K562 (cell line): ENCODE measurements around the gene TRIM33. TPM values are rescaled to one million over a fixed set of nuclear protein-coding genes. Genes with fewer than 3 reads are reported as not detected.

Experiments used
- ARHGAP35 ChIP-seq: fragments of 450-650 bp; IDR thresholded peaks from 2 replicates; pipeline ENCODE4 v1.6.1; 2018; ENCODE audit not compliant: partially characterized antibody
- ATF7 ChIP-seq: fragments of 450-650 bp; IDR thresholded peaks from 2 replicates; pipeline ENCODE4 v1.7.1; 2014; ENCODE audit warnings: mild to moderate bottlenecking, moderate library complexity
- E2F3 ChIP-seq: fragments of 250-450 bp; sonication (Bioruptor Pico); IDR thresholded peaks from 2 replicates; pipeline ENCODE4 v1.4.0; 2020; ENCODE audit warnings: mild to moderate bottlenecking
- FOXK2 ChIP-seq, 2 experiments: fragments of 450-650 bp; IDR thresholded peaks in 1 of 2; conservative IDR thresholded peaks in 1 of 2; 2 replicates each; pipeline ENCODE4 v1.6.1; 2016; ENCODE audit warnings: low read depth in 2 of 2, mild to moderate bottlenecking in 1 of 2
- GATAD2A ChIP-seq: fragments of 450-650 bp; IDR thresholded peaks from 2 replicates; pipeline ENCODE4 v1.6.1; 2017
- HDAC2 ChIP-seq: fragments of 450-650 bp; IDR thresholded peaks from 2 replicates; pipeline ENCODE4 v1.6.1; 2016; ENCODE audit warnings: mild to moderate bottlenecking
- HDAC3 ChIP-seq: fragments of 450-650 bp; IDR thresholded peaks from 2 replicates; pipeline ENCODE4 v1.6.1; 2018; ENCODE audit warnings: borderline replicate concordance, mild to moderate bottlenecking, moderate library complexity; ENCODE audit not compliant: partially characterized antibody
- HDGF ChIP-seq: fragments of 450-650 bp; IDR thresholded peaks from 2 replicates; pipeline ENCODE4 v1.6.1; 2016
- HMG20A ChIP-seq: fragments of 450-650 bp; formaldehyde crosslinking; conservative IDR thresholded peaks from 2 replicates; pipeline ENCODE4 v1.4.0; 2020; ENCODE audit warnings: mild to moderate bottlenecking, mixed read lengths
- JUN ChIP-seq, 2 experiments: sonication (generic) in 1 of 2; formaldehyde crosslinking in 1 of 2; IDR thresholded peaks; 2 replicates each; pipeline versions ENCODE4 v1.6.1 to v1.8.0; 2012 to 2022; ENCODE audit warnings: borderline replicate concordance in 2 of 2, mild to moderate bottlenecking in 2 of 2, improper control_type of control experiment in 1 of 2, low read depth in 1 of 2, low read length in 1 of 2, missing genetic modification reagents in 1 of 2
- KDM5B ChIP-seq: fragments of 200-600 bp; sonication (generic); IDR thresholded peaks from 2 replicates; pipeline ENCODE4 v1.6.1; 2012; ENCODE audit warnings: low read depth, mild to moderate bottlenecking, moderate library complexity, low read length, control low read depth, inconsistent platforms; ENCODE audit not compliant: insufficient replicate concordance
- KLF10 ChIP-seq: fragments of 250-450 bp; sonication (Bioruptor Pico); IDR thresholded peaks from 2 replicates; pipeline ENCODE4 v1.6.1; 2021; ENCODE audit warnings: matching md5 sums
- LCOR ChIP-seq: sonication (generic); formaldehyde crosslinking; IDR thresholded peaks from 2 replicates; pipeline ENCODE4 v1.8.0; 2022; ENCODE audit warnings: mild to moderate bottlenecking, missing genetic modification reagents
- NR2F6 ChIP-seq: fragments of 450-650 bp; formaldehyde crosslinking; IDR thresholded peaks from 2 replicates; pipeline ENCODE4 v1.4.0; 2020; ENCODE audit warnings: mild to moderate bottlenecking
- POLR2B ChIP-seq: fragments of 450-650 bp; IDR thresholded peaks from 2 replicates; pipeline ENCODE4 v1.6.1; 2018; ENCODE audit warnings: low read depth; ENCODE audit not compliant: partially characterized antibody
- RBM17 ChIP-seq: fragments of 200-400 bp; formaldehyde crosslinking; IDR thresholded peaks from 2 replicates; pipeline ENCODE4 v1.6.1; 2017; ENCODE audit warnings: low read depth, mild to moderate bottlenecking, low read length, borderline replicate concordance
- RBM25 ChIP-seq: fragments of 200-400 bp; formaldehyde crosslinking; IDR thresholded peaks from 2 replicates; pipeline ENCODE4 v1.6.1; 2018; ENCODE audit warnings: low read length, low read depth, moderate library complexity; ENCODE audit not compliant: severe bottlenecking
- RHOXF2B ChIP-seq: fragments of 250-450 bp; sonication (Bioruptor Pico); conservative IDR thresholded peaks from 2 replicates; pipeline ENCODE4 v1.5.1; 2021
- SLC30A9 ChIP-seq: fragments of 250-450 bp; sonication (Bioruptor Pico); IDR thresholded peaks from 2 replicates; pipeline ENCODE4 v1.8.0; 2022; ENCODE audit warnings: mild to moderate bottlenecking, moderate library complexity
- SMARCA5 ChIP-seq: fragments of 450-650 bp; IDR thresholded peaks from 2 replicates; pipeline ENCODE4 v1.6.1; 2016
- YBX1 ChIP-seq: fragments of 450-650 bp; IDR thresholded peaks from 2 replicates; pipeline ENCODE4 v1.7.1; 2016; ENCODE audit warnings: mild to moderate bottlenecking
- ZKSCAN1 ChIP-seq: fragments of 150-350 bp; IDR thresholded peaks from 2 replicates; pipeline ENCODE4 v1.6.1; 2016; ENCODE audit warnings: low read depth, low read length
- ZNF146 ChIP-seq: IDR thresholded peaks from one replicate; pipeline ENCODE4 v1.6.1; 2018; ENCODE audit warnings: missing compliant biosample characterization; ENCODE audit not compliant: unreplicated experiment
- ZNF224 ChIP-seq: sonication (generic); formaldehyde crosslinking; IDR thresholded peaks from 2 replicates; pipeline ENCODE4 v1.8.0; 2022; ENCODE audit warnings: mild to moderate bottlenecking, missing genetic modification reagents
- ZNF253 ChIP-seq: fragments of 250-450 bp; sonication (Bioruptor Pico); conservative IDR thresholded peaks from 2 replicates; pipeline ENCODE4 v1.6.1; 2021; ENCODE audit warnings: mild to moderate bottlenecking
- ZNF354B ChIP-seq: fragments of 250-450 bp; sonication (Bioruptor Pico); IDR thresholded peaks from 2 replicates; pipeline ENCODE4 v1.4.0; 2020
- ZNF717 ChIP-seq: fragments of 250-450 bp; sonication (Bioruptor Pico); IDR thresholded peaks from 2 replicates; pipeline ENCODE4 v1.5.0; 2021
- ZSCAN32 ChIP-seq: fragments of 450-650 bp; formaldehyde crosslinking; IDR thresholded peaks from 2 replicates; pipeline ENCODE4 v1.4.0; 2020; ENCODE audit warnings: mild to moderate bottlenecking, moderate library complexity
- polyA plus RNA-seq, 8 experiments: library from polyadenylated mRNA; depleted of rRNA in 4 of 8; stranded (reverse) in 5 of 8; unstranded in 3 of 8; fragments of >200 nt; fragmentation: Nextera tagmentation in 2 of 8; fragmentation: Illumina TruSeq in 1 of 8; extraction: Ambion mirVana in 2 of 8; extraction: Trizol in 1 of 8; gene quantifications; 2 replicates each; pipeline versions ENCODE4 v1.2.1 to v1.2.3, GENCODE V29; 2011 to 2014; ENCODE audit warnings: inconsistent platforms in 1 of 8, missing spikeins in 1 of 8
- total RNA-seq, 7 experiments: library from RNA; depleted of rRNA in 6 of 7; stranded (reverse); fragments of >200 nt in 6 of 7; fragmentation: Illumina TruSeq in 2 of 7; extraction: Trizol in 2 of 7; gene quantifications; 2 replicates each; pipeline versions ENCODE4 v1.2.1 to v1.2.3, GENCODE V29; 2011 to 2021; ENCODE audit warnings: low replicate concordance in 1 of 7
- TF ChIP-seq, protein P1 (sequence below), 2 experiments: fragments of 450-650 bp; IDR thresholded peaks; 2 replicates each; pipeline ENCODE4 v1.6.1; 2016
- TF ChIP-seq, protein P2 (sequence below): fragments of 250-450 bp; sonication (Bioruptor Pico); IDR thresholded peaks from 2 replicates; pipeline ENCODE4 v1.5.0; 2020; ENCODE audit warnings: mild to moderate bottlenecking, borderline replicate concordance

TRIM33 gene
- total and polyA plus RNA-seq, 9 of the 15 experiments (the other 6 are each of a cell fraction or from before 2014, with no cell fraction given), result 9.3 to 58.4 (median 40.2) TPM

- TF ChIP-seq, protein P1, sequence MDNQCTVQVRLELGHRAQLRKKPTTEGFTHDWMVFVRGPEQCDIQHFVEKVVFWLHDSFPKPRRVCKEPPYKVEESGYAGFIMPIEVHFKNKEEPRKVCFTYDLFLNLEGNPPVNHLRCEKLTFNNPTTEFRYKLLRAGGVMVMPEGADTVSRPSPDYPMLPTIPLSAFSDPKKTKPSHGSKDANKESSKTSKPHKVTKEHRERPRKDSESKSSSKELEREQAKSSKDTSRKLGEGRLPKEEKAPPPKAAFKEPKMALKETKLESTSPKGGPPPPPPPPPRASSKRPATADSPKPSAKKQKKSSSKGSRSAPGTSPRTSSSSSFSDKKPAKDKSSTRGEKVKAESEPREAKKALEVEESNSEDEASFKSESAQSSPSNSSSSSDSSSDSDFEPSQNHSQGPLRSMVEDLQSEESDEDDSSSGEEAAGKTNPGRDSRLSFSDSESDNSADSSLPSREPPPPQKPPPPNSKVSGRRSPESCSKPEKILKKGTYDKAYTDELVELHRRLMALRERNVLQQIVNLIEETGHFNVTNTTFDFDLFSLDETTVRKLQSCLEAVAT (IDR thresholded peaks at IDR 0.05), result 0 out of 4 replicates have a peak, but pooled peaks of 1 of the 2 experiments have one; percentile 41
- TF ChIP-seq ZNF224 (CRISPR knock-in tag) (no peak), ZNF717 (CRISPR knock-in tag) (no peak), FOXK2 (conservative IDR thresholded peaks at IDR 0.05 in 1 of 2, IDR thresholded peaks at IDR 0.05 in 1 of 2; ENCODE audit: low read depth in 2 of 2) (no peak; a peak in 1 of 4 replicates), ZNF146 (no peak), LCOR (CRISPR knock-in tag) (no peak), SMARCA5 (peak; percentile 35; the same call in 1 of the 2 replicates), SLC30A9 (CRISPR knock-in tag) (no peak), POLR2B (no peak), JUN (IDR thresholded peaks at IDR 0.05; ENCODE audit: borderline replicate concordance, low read depth, low read length) (no peak), JUN (CRISPR knock-in tag; IDR thresholded peaks at IDR 0.05; ENCODE audit: borderline replicate concordance) (no peak), HMG20A (CRISPR knock-in tag) (no peak), HDAC2 (0 out of 2 replicates have a peak, but pooled peaks have one; percentile 79), YBX1 (0 out of 2 replicates have a peak, but pooled peaks have one; percentile 51), HDAC3 (no peak), KLF10 (CRISPR knock-in tag) (no peak), ZSCAN32 (no peak), ZNF253 (CRISPR knock-in tag) (no peak), ZNF354B (CRISPR knock-in tag) (no peak), ARHGAP35 (peak; percentile 76), E2F3 (CRISPR knock-in tag) (no peak), RHOXF2B (no peak), NR2F6 (CRISPR knock-in tag) (no peak), ATF7 (no peak), GATAD2A (peak; percentile 84), HDGF (peak; percentile 89; the same call in 1 of the 2 replicates), RBM17 (no peak), RBM25 (no peak), KDM5B (no peak), ZKSCAN1 (no peak)
- TF ChIP-seq, protein P2, sequence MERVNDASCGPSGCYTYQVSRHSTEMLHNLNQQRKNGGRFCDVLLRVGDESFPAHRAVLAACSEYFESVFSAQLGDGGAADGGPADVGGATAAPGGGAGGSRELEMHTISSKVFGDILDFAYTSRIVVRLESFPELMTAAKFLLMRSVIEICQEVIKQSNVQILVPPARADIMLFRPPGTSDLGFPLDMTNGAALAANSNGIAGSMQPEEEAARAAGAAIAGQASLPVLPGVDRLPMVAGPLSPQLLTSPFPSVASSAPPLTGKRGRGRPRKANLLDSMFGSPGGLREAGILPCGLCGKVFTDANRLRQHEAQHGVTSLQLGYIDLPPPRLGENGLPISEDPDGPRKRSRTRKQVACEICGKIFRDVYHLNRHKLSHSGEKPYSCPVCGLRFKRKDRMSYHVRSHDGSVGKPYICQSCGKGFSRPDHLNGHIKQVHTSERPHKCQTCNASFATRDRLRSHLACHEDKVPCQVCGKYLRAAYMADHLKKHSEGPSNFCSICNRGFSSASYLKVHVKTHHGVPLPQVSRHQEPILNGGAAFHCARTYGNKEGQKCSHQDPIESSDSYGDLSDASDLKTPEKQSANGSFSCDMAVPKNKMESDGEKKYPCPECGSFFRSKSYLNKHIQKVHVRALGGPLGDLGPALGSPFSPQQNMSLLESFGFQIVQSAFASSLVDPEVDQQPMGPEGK (CRISPR knock-in tag), result no peak
Measured at GRCh38 chr1:114509596-114510273, 1.3 kb downstream of the TRIM33 start (continued).
